Neural cell (in vitro differentiated cells): Measurements from ENCODE around the gene CYP4F8. TPM values are rescaled to one million over a fixed set of nuclear protein-coding genes. Genes with fewer than 3 reads are reported as not detected.
"Not testable (repeated sequence)": the region's sequence is repeated elsewhere in the genome, so short reads cannot be mapped to it uniquely, and the experiment has no call there.

ENCODE experiments used
- H2AFZ ChIP-seq: fragments of 200-600, 300-800 bp; sonication (generic), shearing (Covaris generic); 2 replicates; pipeline ENCODE4 v1.6.0; 2014; ENCODE audit warnings: low read depth, mild to moderate bottlenecking, antibody characterized with exemption, low read length, moderate library complexity
- H3F3A ChIP-seq: fragments of 200-600 bp; shearing (Covaris generic); 2 replicates; pipeline ENCODE4 v1.6.1; 2016; ENCODE audit warnings: mild to moderate bottlenecking, moderate library complexity, mixed read lengths, antibody characterized with exemption, low read length; ENCODE audit not compliant: insufficient read depth, poor library complexity, severe bottlenecking
- H3K27ac ChIP-seq: fragments of 200-600, 300-800 bp; sonication (generic), shearing (Covaris generic); 2 replicates; pipeline ENCODE4 v1.5.1; 2014; ENCODE audit warnings: mild to moderate bottlenecking, low read length, moderate library complexity
- H3K27me3 ChIP-seq: fragments of 300-800, 200-600 bp; sonication (generic), shearing (Covaris generic); 2 replicates; pipeline ENCODE4 v1.6.0; 2014; ENCODE audit warnings: mild to moderate bottlenecking, low read depth, low read length, moderate library complexity; ENCODE audit not compliant: insufficient read depth
- H3K36me3 ChIP-seq: fragments of 300-800, 200-600 bp; sonication (generic), shearing (Covaris generic); 2 replicates; pipeline ENCODE4 v1.5.1; 2014; ENCODE audit warnings: mild to moderate bottlenecking, antibody characterized with exemption, low read length, moderate library complexity; ENCODE audit not compliant: insufficient read depth
- H3K4me2 ChIP-seq: fragments of 300-800, 200-600 bp; sonication (generic), shearing (Covaris generic); 2 replicates; pipeline ENCODE4 v1.6.0; 2014; ENCODE audit warnings: mild to moderate bottlenecking, low read length
- H3K4me3 ChIP-seq: fragments of 300-800, 200-600 bp; sonication (generic), shearing (Covaris generic); 2 replicates; pipeline ENCODE4 v1.5.1; 2014; ENCODE audit warnings: mild to moderate bottlenecking, low read length, moderate library complexity
- H3K79me2 ChIP-seq: fragments of 200-600 bp; shearing (Covaris generic); replicated peaks from 2 replicates; pipeline ENCODE4 v1.6.0; 2014; ENCODE audit warnings: mild to moderate bottlenecking, low read length, moderate library complexity; ENCODE audit not compliant: insufficient read depth
- H3K9ac ChIP-seq: fragments of 300-800, 200-600 bp; sonication (generic), shearing (Covaris generic); 2 replicates; pipeline ENCODE4 v1.6.1; 2016; ENCODE audit warnings: mild to moderate bottlenecking, low read length, mixed read lengths
- H3K9me2 ChIP-seq: fragments of 200-600 bp; shearing (Covaris generic); 2 replicates; pipeline ENCODE4 v1.6.1; 2016; ENCODE audit warnings: mild to moderate bottlenecking, low read length, mixed read lengths; ENCODE audit not compliant: insufficient read depth
- H3K9me3 ChIP-seq: fragments of 200-600, 300-800 bp; sonication (generic), shearing (Covaris generic); 2 replicates; pipeline ENCODE4 v1.6.1; 2016; ENCODE audit warnings: mild to moderate bottlenecking, mixed run types, low read length, moderate library complexity, mixed read lengths
- H4K20me1 ChIP-seq: fragments of 200-600 bp; shearing (Covaris generic); 2 replicates; pipeline ENCODE4 v1.6.1; 2016; ENCODE audit warnings: mild to moderate bottlenecking, mixed run types; ENCODE audit not compliant: insufficient read depth
- EP300 ChIP-seq: fragments of 450-650 bp; conservative IDR thresholded peaks from 2 replicates; pipeline ENCODE4 v1.6.1; 2014; ENCODE audit warnings: antibody characterized with exemption, mild to moderate bottlenecking, moderate library complexity; ENCODE audit not compliant: poor library complexity, severe bottlenecking
- MXI1 ChIP-seq: fragments of 450-650 bp; conservative IDR thresholded peaks from 2 replicates; pipeline ENCODE4 v1.6.1; 2014; ENCODE audit warnings: antibody characterized with exemption, mild to moderate bottlenecking; ENCODE audit not compliant: poor library complexity, severe bottlenecking
- POLR2AphosphoS5 ChIP-seq: IDR thresholded peaks from 2 replicates; pipeline ENCODE4 v1.6.1; 2012
- RAD21 ChIP-seq: fragments of 450-650 bp; conservative IDR thresholded peaks from 2 replicates; pipeline ENCODE4 v1.6.1; 2014; ENCODE audit warnings: antibody characterized with exemption, mild to moderate bottlenecking, moderate library complexity
- SMC3 ChIP-seq: fragments of 450-650 bp; conservative IDR thresholded peaks from 2 replicates; pipeline ENCODE4 v1.6.1; 2014; ENCODE audit warnings: antibody characterized with exemption, mild to moderate bottlenecking, moderate library complexity; ENCODE audit not compliant: poor library complexity
- polyA plus RNA-seq: library from polyadenylated mRNA; depleted of rRNA; stranded (reverse); fragments of >200 nt; gene quantifications from 2 replicates; pipeline ENCODE4 v1.2.3, GENCODE V29; 2014
- TF ChIP-seq, protein P1 (sequence below): fragments of 450-650 bp; IDR thresholded peaks from 2 replicates; pipeline ENCODE4 v1.5.1; 2014; ENCODE audit warnings: antibody characterized with exemption, mild to moderate bottlenecking, moderate library complexity; ENCODE audit not compliant: poor library complexity, severe bottlenecking

The CYP4F8 gene
- polyA plus RNA-seq, 1 donor from 2014 or later, result not detected

GRCh38 chr19:15589760-15590451 lies 25.1 kb upstream of the CYP4F8 start:
- Histone ChIP-seq H3K9me3 (peaks cover 4% of the 10 kb centered on the region), H3K4me3 (no peak overlapping the region)
- TF ChIP-seq MXI1 (no peak), SMC3 (no peak), RAD21 (no peak), POLR2AphosphoS5 (no peak), EP300 (no peak)
- TF ChIP-seq, protein P1, sequence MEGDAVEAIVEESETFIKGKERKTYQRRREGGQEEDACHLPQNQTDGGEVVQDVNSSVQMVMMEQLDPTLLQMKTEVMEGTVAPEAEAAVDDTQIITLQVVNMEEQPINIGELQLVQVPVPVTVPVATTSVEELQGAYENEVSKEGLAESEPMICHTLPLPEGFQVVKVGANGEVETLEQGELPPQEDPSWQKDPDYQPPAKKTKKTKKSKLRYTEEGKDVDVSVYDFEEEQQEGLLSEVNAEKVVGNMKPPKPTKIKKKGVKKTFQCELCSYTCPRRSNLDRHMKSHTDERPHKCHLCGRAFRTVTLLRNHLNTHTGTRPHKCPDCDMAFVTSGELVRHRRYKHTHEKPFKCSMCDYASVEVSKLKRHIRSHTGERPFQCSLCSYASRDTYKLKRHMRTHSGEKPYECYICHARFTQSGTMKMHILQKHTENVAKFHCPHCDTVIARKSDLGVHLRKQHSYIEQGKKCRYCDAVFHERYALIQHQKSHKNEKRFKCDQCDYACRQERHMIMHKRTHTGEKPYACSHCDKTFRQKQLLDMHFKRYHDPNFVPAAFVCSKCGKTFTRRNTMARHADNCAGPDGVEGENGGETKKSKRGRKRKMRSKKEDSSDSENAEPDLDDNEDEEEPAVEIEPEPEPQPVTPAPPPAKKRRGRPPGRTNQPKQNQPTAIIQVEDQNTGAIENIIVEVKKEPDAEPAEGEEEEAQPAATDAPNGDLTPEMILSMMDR, result no peak

DNA sequence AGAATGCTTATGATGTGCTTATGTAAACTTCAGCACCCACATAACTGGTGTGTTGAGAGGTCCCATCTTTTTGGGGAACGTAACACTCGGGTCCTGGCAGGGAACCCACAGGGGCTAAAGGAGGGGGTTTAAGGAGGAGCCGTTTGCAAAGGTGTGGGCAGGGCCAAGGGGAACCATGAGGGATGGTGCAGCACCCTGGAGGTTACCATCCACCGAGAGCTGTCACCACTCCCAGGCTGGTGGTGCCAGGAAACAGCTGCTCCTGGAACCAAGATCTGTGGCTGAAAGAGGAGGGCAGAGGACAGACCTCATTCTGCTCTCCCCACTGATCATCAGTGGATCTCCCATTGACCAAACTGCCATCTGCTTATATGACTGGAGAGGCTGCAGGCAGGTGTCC lies 23.2 kb upstream of the CYP4F8 start:
- Histone ChIP-seq H3K9me3 (peaks cover 4% of the 10 kb centered on the region), H3F3A (no peaks in the 10 kb centered on the region)

More at GRCh38 chr19:15589760-15590451, 25.1 kb upstream of the CYP4F8 start:
- Histone ChIP-seq H3K27ac (no peak overlapping the region), H3K36me3 (no peaks in the 10 kb centered on the region), H3K27me3 (no peaks in the 10 kb centered on the region), H3F3A (no peaks in the 10 kb centered on the region), H2AFZ (no peak overlapping the region), H3K4me2 (no peak overlapping the region), H3K79me2 (no peaks in the 10 kb centered on the region), H4K20me1 (no peaks in the 10 kb centered on the region), H3K9ac (no peak overlapping the region), H3K9me2 (no peaks in the 10 kb centered on the region)

GRCh38 chr19:15592506-15592905 lies 22.5 kb upstream of the CYP4F8 start:
- not testable (repeated sequence) for H3K4me3 ChIP-seq, H3K9me2 ChIP-seq, H3F3A ChIP-seq, H3K27ac ChIP-seq, H2AFZ ChIP-seq, H3K27me3 ChIP-seq, H3K9me3 ChIP-seq, H3K4me2 ChIP-seq, H3K9ac ChIP-seq, H3K79me2 ChIP-seq, H4K20me1 ChIP-seq, H3K36me3 ChIP-seq

More for the DNA sequence above, 23.2 kb upstream of the CYP4F8 start:
- no peak overlapping the region for H3K27ac ChIP-seq
- TF ChIP-seq RAD21, result no peak
- TF ChIP-seq EP300, result no peak
- no peak for TF ChIP-seq POLR2AphosphoS5
- TF ChIP-seq, protein P1, result no peak
- no peaks in the 10 kb centered on the region for H3K79me2 ChIP-seq
- H3K27me3 ChIP-seq, result no peaks in the 10 kb centered on the region
- H3K4me2 ChIP-seq, result no peak overlapping the region
- no peak overlapping the region for H3K4me3 ChIP-seq
- H3K9ac ChIP-seq, result no peak overlapping the region
- no peak overlapping the region for H2AFZ ChIP-seq
- no peaks in the 10 kb centered on the region for H3K36me3 ChIP-seq
- no peaks in the 10 kb centered on the region for H3K9me2 ChIP-seq
- H4K20me1 ChIP-seq, result no peaks in the 10 kb centered on the region

DNA sequence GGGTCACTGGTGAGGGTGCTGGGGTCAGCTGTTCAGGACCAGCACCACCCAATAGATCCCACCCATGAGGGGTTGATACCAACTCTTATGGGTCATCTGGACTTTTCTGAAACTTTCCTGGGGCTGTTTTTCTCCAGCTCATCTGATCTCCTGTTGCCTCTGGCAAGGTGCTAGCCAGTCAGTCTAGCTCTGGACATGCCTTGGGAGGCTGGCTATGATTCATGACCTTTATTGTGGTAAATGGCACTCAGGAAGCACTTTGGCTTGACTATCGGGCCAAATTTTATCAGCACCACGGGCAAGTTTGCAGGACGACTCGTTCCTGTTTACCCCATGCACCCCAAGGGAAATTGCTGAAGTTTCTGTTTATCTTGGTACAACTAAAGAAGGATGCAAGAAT lies 21.3 kb upstream of the CYP4F8 start:
- not testable (repeated sequence) for H3F3A ChIP-seq, H3K9me3 ChIP-seq, H2AFZ ChIP-seq, H3K9ac ChIP-seq, H3K27me3 ChIP-seq, H3K79me2 ChIP-seq, H3K36me3 ChIP-seq, H4K20me1 ChIP-seq, H3K9me2 ChIP-seq, H3K27ac ChIP-seq, H3K4me3 ChIP-seq, H3K4me2 ChIP-seq
